OCI-LY7 (cell line): ENCODE data around the gene STN1. TPM values are rescaled to one million over a fixed set of nuclear protein-coding genes. Genes with fewer than 3 reads are reported as not detected.
A peak's percentile ranks its signal among the peaks of the same experiment; 100 is the strongest.

Experiments used
- BruUV-seq: library from RNA; stranded (reverse); fragments of 400-500 nt; replicated peaks from 2 replicates; lab custom pipeline; 2021; lab: Mats Ljungman, UMichigan
- CTCF ChIA-PET: fragments of 300-600 bp; sonication (Branson Sonifier 250); formaldehyde crosslinking; loops from one replicate; lab custom pipeline; 2022; ENCODE audit warnings: antibody characterized with exemption; ENCODE audit not compliant: unreplicated experiment; lab: Charles Lee
- POLR2A ChIA-PET: fragments of 300-600 bp; sonication (Branson Sonifier 250); formaldehyde crosslinking; loops from one replicate; lab custom pipeline; 2022; ENCODE audit warnings: antibody characterized with exemption; lab: Charles Lee
- DNase-seq: peaks from one replicate; pipeline ENCODE4 v3.0.0-alpha.2; 2015; ENCODE audit warnings: low spot score
- H2AFZ ChIP-seq: fragments of 200-600 bp; sonication (generic), shearing (Covaris generic); 2 replicates; pipeline ENCODE4 v1.6.1; 2014; ENCODE audit warnings: mild to moderate bottlenecking, antibody characterized with exemption, low read length, moderate library complexity
- H3K27ac ChIP-seq: fragments of 200-600 bp; sonication (generic); 2 replicates; pipeline ENCODE4 v1.5.1; 2014; ENCODE audit warnings: mixed run types, low read depth, mild to moderate bottlenecking, moderate library complexity, low read length, inconsistent platforms; ENCODE audit not compliant: poor library complexity, severe bottlenecking
- H3K36me3 ChIP-seq: fragments of 200-600 bp; sonication (generic); 2 replicates; pipeline ENCODE4 v1.6.1; 2014; ENCODE audit warnings: mild to moderate bottlenecking, antibody characterized with exemption, low read length, moderate library complexity, mixed read lengths; ENCODE audit not compliant: insufficient read depth
- H3K4me1 ChIP-seq: fragments of 200-600 bp; sonication (generic); 2 replicates; pipeline ENCODE4 v1.5.1; 2014; ENCODE audit warnings: mild to moderate bottlenecking, low read length; ENCODE audit not compliant: insufficient read depth, poor library complexity, severe bottlenecking
- H3K4me2 ChIP-seq: fragments of 200-600 bp; sonication (generic); 2 replicates; pipeline ENCODE4 v1.6.1; 2014; ENCODE audit warnings: mild to moderate bottlenecking, low read length
- H3K4me3 ChIP-seq: fragments of 200-600 bp; sonication (generic); 2 replicates; pipeline ENCODE4 v1.5.1; 2014; ENCODE audit warnings: mild to moderate bottlenecking, low read depth, low read length; ENCODE audit not compliant: poor library complexity, severe bottlenecking
- H3K79me2 ChIP-seq: fragments of 200-600 bp; sonication (generic); 2 replicates; pipeline ENCODE4 v1.6.1; 2016; ENCODE audit warnings: low read depth, mild to moderate bottlenecking, low read length, moderate library complexity, mixed read lengths; ENCODE audit not compliant: insufficient read depth
- H3K9me2 ChIP-seq: fragments of 200-600 bp; sonication (generic); 2 replicates; pipeline ENCODE4 v1.6.1; 2016; ENCODE audit warnings: mild to moderate bottlenecking, low read length, mixed read lengths; ENCODE audit not compliant: insufficient read depth
- H3K9me3 ChIP-seq: fragments of 200-600 bp; sonication (generic); 2 replicates; pipeline ENCODE4 v1.6.1; 2014; ENCODE audit warnings: mild to moderate bottlenecking, mixed run types, low read length, mixed read lengths
- H4K20me1 ChIP-seq: fragments of 200-600 bp; sonication (generic); 2 replicates; pipeline ENCODE4 v1.6.1; 2014; ENCODE audit warnings: mild to moderate bottlenecking, antibody characterized with exemption, low read length, moderate library complexity, mixed read lengths; ENCODE audit not compliant: insufficient read depth
- EZH2phosphoT487 ChIP-seq: fragments of 200-600 bp; sonication (generic); IDR thresholded peaks from 2 replicates; pipeline ENCODE4 v1.6.1; 2018; ENCODE audit warnings: low read depth, borderline replicate concordance, mild to moderate bottlenecking, mixed run types, antibody characterized with exemption, low read length, moderate library complexity, mixed read lengths
- intact Hi-C: fragments of 100-400 bp; cut with micrococcal nuclease; formaldehyde crosslinking; loops from one replicate; pipeline ENCODE4 v1.10.0; 2022; ENCODE audit not compliant: unreplicated experiment
- total RNA-seq, 2 experiments: library from RNA; depleted of rRNA in 1 of 2; stranded (reverse); fragments of >200 nt in 1 of 2; shearing (Covaris generic) in 1 of 2; gene quantifications; 2 replicates each; pipeline ENCODE4 v1.2.3, GENCODE V29; 2014 to 2022
- TF ChIP-seq, protein P1 (sequence below): fragments of 200-600 bp; sonication (generic); conservative IDR thresholded peaks from 2 replicates; pipeline ENCODE4 v1.5.1; 2014; ENCODE audit warnings: mild to moderate bottlenecking, antibody characterized with exemption, low read length, moderate library complexity, mixed read lengths

The STN1 gene
- total RNA-seq, 2 experiments from 2014 or later = 19.5 to 24.5 TPM

DNA sequence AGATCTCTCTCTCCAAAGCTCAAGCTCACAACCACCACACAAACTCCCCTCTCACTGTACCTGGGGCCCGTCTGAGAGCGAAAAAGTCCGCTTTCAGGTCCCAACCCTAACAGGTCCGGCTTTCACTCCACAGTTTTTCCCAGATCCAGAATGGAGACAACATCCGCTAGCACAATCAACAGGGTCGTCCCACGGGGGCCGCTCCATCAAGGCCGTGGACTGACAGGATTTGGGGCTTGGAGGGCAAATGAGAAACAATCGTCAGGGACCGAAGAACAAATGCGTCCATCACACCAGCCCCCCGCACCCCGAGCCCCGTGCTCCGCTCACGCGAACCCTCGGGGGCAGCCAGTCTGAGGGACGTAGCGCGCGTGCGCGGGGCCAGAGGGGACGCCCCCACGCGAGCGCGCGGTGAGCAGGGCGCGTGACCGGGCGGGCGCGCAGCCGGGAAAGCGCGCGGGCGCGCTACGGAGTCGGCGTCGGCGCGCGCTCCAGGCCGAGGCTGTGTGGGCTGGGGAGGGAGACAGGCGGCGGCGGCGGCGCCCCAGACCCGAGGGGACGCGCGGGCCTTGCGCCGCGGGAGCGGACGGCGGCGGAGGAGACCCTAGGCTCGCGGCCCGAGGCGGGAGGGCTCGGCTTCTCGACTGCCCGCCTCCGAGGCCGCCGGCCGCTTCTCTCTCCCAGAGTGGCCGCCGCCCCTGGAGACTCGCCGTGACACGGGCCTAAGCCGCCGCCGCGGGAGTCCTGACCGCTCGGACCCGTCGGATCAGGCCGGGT lies 48.9 kb upstream of the STN1 start, which contains the start of gene SLK:
Gene SLK, plus strand, starts transcription at position 470 of the 777 bp plus-strand sequence. CDS start 606 bp downstream, outside the sequence.
- Histone ChIP-seq H3K9me3 (no peaks in the 10 kb centered on the region), H4K20me1 (peaks cover 26% of the 10 kb centered on the region; the same call in 1 of the 2 replicates), H3K36me3 (no peaks in the 10 kb centered on the region), H3K4me1 (peaks cover 30% of the 10 kb centered on the region), H3K27ac (peak within 1 kb of the TSS; percentile 49), H2AFZ (peak within 1 kb of the TSS; percentile 97), H3K79me2 (peaks cover 37% of the 10 kb centered on the region), H3K9me2 (no peaks in the 10 kb centered on the region), H3K4me3 (peak within 1 kb of the TSS; percentile 91), H3K4me2 (peak within 1 kb of the TSS; percentile 98)
- no TSS peak for BruUV-seq
- no peak for TF ChIP-seq EZH2phosphoT487
- TF ChIP-seq, protein P1, sequence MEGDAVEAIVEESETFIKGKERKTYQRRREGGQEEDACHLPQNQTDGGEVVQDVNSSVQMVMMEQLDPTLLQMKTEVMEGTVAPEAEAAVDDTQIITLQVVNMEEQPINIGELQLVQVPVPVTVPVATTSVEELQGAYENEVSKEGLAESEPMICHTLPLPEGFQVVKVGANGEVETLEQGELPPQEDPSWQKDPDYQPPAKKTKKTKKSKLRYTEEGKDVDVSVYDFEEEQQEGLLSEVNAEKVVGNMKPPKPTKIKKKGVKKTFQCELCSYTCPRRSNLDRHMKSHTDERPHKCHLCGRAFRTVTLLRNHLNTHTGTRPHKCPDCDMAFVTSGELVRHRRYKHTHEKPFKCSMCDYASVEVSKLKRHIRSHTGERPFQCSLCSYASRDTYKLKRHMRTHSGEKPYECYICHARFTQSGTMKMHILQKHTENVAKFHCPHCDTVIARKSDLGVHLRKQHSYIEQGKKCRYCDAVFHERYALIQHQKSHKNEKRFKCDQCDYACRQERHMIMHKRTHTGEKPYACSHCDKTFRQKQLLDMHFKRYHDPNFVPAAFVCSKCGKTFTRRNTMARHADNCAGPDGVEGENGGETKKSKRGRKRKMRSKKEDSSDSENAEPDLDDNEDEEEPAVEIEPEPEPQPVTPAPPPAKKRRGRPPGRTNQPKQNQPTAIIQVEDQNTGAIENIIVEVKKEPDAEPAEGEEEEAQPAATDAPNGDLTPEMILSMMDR = no peak
- peak; percentile 93 for DNase-seq
- intact Hi-C loops = loop anchor here (1.0 to 5.0 kb wide), 5 partner anchors 16 to 370 kb away; partner anchors contain the start of genes GSTO2, ITPRIP and STN1
- POLR2A ChIA-PET = interaction anchor here (1.0 kb wide), 1 partner anchor 153 kb away, joined by 3 read pairs; no protein-coding TSS in a partner anchor
- CTCF ChIA-PET = no interaction called here

GRCh38 chr10:103960103-103960502 lies 42.1 kb upstream of the STN1 start:
- Histone ChIP-seq H3K9me3 (no peaks in the 10 kb centered on the region), H3K79me2 (no peaks in the 10 kb centered on the region), H2AFZ (no peak overlapping the region), H3K36me3 (no peaks in the 10 kb centered on the region), H4K20me1 (no peaks in the 10 kb centered on the region), H3K4me1 (no peaks in the 10 kb centered on the region), H3K4me3 (no peak overlapping the region), H3K9me2 (no peaks in the 10 kb centered on the region), H3K27ac (no peak overlapping the region), H3K4me2 (no peak overlapping the region)
- BruUV-seq = no TSS peak
- no peak for DNase-seq
- POLR2A ChIA-PET = no interaction called here
- CTCF ChIA-PET = no interaction called here
- intact Hi-C loops = no loop called here
- TF ChIP-seq, protein P1 = no peak

DNA sequence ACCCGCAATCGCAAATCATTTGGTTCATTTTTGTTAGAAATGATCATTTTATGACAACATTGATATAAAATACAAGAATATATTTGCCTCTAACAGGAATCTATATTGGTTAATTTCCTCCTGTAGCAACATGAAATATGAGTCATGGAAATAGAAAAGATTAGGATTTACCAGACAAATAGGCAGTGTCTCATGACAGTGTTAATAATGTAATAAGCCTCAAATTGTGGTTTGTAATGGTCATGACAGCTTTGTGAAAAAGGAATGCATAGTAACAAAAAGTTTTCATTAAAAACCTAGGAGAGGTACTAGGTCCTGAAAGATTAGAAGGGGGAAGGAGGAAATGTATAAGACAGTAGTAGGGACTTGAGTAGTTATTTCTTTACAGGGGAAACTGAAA lies 41.0 kb upstream of the STN1 start:
- BruUV-seq = no TSS peak
- no peaks in the 10 kb centered on the region for H3K9me2 ChIP-seq
- no peak overlapping the region for H2AFZ ChIP-seq
- H3K4me1 ChIP-seq = no peaks in the 10 kb centered on the region
- H3K27ac ChIP-seq = no peak overlapping the region
- ChIA-PET POLR2A (no interaction called here), CTCF (no interaction called here)
- no peak overlapping the region for H3K4me2 ChIP-seq
- intact Hi-C loops = no loop called here
- H3K4me3 ChIP-seq = no peak overlapping the region
- no peak for DNase-seq
- no peaks in the 10 kb centered on the region for H3K9me3 ChIP-seq
- TF ChIP-seq, protein P1 = no peak
- no peak for TF ChIP-seq EZH2phosphoT487
- H3K79me2 ChIP-seq = no peaks in the 10 kb centered on the region
- H4K20me1 ChIP-seq = no peaks in the 10 kb centered on the region
- no peaks in the 10 kb centered on the region for H3K36me3 ChIP-seq
